Measurements from ENCODE around the gene PPFIBP1. TPM values are rescaled to one million over a fixed set of nuclear protein-coding genes. Genes with fewer than 3 reads are reported as not detected.
A peak's percentile ranks its signal among the peaks of the same experiment; 100 is the strongest.
"Not testable (repeated sequence)": the region's sequence is repeated elsewhere in the genome, so short reads cannot be mapped to it uniquely, and the experiment has no call there.

Gene PPFIBP1
- total RNA-seq, 2 donors from 2014 or later: 61.3 to 121 TPM

DNA sequence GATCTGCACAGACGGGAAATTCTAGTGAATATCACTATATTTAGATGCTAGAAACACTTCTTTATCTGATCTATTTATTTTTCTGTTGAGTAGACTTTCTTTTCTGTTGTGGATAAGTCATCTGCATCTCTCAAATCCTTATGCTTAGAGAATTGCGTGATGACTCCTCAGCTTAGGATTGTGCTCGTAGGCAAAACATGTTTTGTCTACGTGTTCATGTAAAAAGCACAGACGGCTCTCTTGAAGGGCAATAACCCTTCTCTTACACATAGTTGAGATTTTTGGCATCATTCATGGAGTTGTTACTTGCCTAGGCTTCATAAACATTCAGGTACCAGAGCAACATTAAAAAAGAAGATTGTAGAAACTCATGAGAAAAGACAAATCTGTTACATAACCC lies 18.6 kb downstream of the PPFIBP1 start:
- 28% methylated on average over 5 of the region's 5 CpGs for WGBS
- no peak overlapping the region for H3K4me3 ChIP-seq
- intact Hi-C loops (cut with DNase I): loop anchor here (10.0 kb wide), 1 partner anchor 72 kb away; no protein-coding TSS in a partner anchor
- TF ChIP-seq POLR2A (IDR thresholded peaks at IDR 0.05): no peak
- peak; percentile 53 for TF ChIP-seq POLR2AphosphoS5 (IDR thresholded peaks at IDR 0.05)
- no peaks in the 10 kb centered on the region for H3K27me3 ChIP-seq (replicated peaks; ENCODE audit: insufficient read depth)
- DNase-seq (ENCODE audit: low spot score): no peak
- no peaks in the 10 kb centered on the region for H3K9me3 ChIP-seq
- H3K36me3 ChIP-seq: no peaks in the 10 kb centered on the region
- no peaks in the 10 kb centered on the region for H3K4me1 ChIP-seq (replicated peaks)
- H3K27ac ChIP-seq: no peak overlapping the region

DNA sequence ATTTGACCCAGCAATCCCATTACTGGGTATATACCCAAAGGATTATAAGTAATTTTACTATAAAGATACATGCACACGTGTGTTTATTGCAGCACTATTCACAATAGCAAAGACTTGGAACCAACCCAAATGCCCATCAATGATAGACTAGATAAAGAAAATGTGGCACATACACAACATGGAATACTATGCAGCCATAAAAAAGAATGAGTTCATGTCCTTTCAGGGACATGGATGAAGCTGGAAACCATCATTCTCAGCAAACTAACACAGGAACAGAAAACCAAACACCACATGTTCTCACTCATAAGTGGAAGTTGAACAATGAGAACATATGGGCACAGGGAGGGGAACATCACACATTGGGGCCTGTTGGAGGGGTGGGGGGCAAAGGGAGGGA lies 20.9 kb downstream of the PPFIBP1 start:
- H3K4me1 ChIP-seq (replicated peaks); H3K9me3 ChIP-seq; H3K4me3 ChIP-seq; H3K27ac ChIP-seq; H3K36me3 ChIP-seq; H3K27me3 ChIP-seq (replicated peaks; ENCODE audit: insufficient read depth); DNase-seq (ENCODE audit: low spot score): not testable (repeated sequence)
- WGBS: 100% methylated on average over 1 of the region's 1 CpG
- intact Hi-C loops (cut with DNase I): loop anchor here (10.0 kb wide), 1 partner anchor 70 kb away; no protein-coding TSS in a partner anchor

GRCh38 chr12:27545665-27546064 lies 21.7 kb downstream of the PPFIBP1 start:
- Histone ChIP-seq H3K36me3 (no peaks in the 10 kb centered on the region), H3K4me1 (replicated peaks) (no peaks in the 10 kb centered on the region), H3K9me3 (no peaks in the 10 kb centered on the region), H3K4me3 (no peak overlapping the region), H3K27me3 (replicated peaks; ENCODE audit: insufficient read depth) (no peaks in the 10 kb centered on the region), H3K27ac (peak overlapping the region in 1 of 2 donors; percentile 9)
- 39% methylated on average over 9 of the region's 9 CpGs for WGBS
- no peak for DNase-seq (ENCODE audit: low spot score)
- intact Hi-C loops (cut with DNase I): loop anchor here (10.0 kb wide), 1 partner anchor 69 kb away; no protein-coding TSS in a partner anchor
- no peak for TF ChIP-seq POLR2A (IDR thresholded peaks at IDR 0.05)
- no peak for TF ChIP-seq POLR2AphosphoS5 (IDR thresholded peaks at IDR 0.05)
- TF ChIP-seq, protein P1, sequence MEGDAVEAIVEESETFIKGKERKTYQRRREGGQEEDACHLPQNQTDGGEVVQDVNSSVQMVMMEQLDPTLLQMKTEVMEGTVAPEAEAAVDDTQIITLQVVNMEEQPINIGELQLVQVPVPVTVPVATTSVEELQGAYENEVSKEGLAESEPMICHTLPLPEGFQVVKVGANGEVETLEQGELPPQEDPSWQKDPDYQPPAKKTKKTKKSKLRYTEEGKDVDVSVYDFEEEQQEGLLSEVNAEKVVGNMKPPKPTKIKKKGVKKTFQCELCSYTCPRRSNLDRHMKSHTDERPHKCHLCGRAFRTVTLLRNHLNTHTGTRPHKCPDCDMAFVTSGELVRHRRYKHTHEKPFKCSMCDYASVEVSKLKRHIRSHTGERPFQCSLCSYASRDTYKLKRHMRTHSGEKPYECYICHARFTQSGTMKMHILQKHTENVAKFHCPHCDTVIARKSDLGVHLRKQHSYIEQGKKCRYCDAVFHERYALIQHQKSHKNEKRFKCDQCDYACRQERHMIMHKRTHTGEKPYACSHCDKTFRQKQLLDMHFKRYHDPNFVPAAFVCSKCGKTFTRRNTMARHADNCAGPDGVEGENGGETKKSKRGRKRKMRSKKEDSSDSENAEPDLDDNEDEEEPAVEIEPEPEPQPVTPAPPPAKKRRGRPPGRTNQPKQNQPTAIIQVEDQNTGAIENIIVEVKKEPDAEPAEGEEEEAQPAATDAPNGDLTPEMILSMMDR (IDR thresholded peaks at IDR 0.05): no peak

DNA sequence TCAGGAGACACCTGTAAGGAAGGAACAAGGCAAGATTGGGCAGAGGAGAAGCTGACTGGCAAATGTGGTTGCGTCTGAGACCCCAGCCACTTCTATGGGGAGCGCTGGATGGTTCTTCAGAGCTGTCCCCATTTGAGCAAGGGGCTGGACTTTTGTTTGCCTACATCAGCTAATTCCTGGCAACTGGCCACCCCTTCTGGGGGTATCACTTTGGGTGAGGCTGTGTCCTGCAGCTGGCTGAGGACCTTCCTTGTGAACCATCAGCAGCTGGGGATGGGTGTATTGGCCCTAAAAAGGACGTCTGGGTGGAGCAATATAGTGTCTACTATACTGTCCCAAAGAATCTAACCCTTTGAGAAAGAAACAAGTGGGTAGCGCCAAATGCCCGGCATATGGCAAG lies 23.6 kb downstream of the PPFIBP1 start:
- H3K27me3 ChIP-seq (replicated peaks; ENCODE audit: insufficient read depth): no peaks in the 10 kb centered on the region
- no peaks in the 10 kb centered on the region for H3K9me3 ChIP-seq
- no peak for DNase-seq (ENCODE audit: low spot score)
- H3K4me1 ChIP-seq (replicated peaks): peaks cover 1% of the 10 kb centered on the region
- WGBS: 87% methylated on average over 5 of the region's 5 CpGs
- no peak overlapping the region for H3K27ac ChIP-seq
- intact Hi-C loops (cut with DNase I): loop anchor here (10.0 kb wide), 1 partner anchor 67 kb away; no protein-coding TSS in a partner anchor
- H3K4me3 ChIP-seq: no peak overlapping the region
- no peaks in the 10 kb centered on the region for H3K36me3 ChIP-seq
- TF ChIP-seq, protein P1 (IDR thresholded peaks at IDR 0.05): no peak

GRCh38 chr12:27548301-27549199 lies 24.5 kb downstream of the PPFIBP1 start:
- intact Hi-C loops (cut with DNase I): loop anchor here (10.0 kb wide), 1 partner anchor 66 kb away; no protein-coding TSS in a partner anchor
- TF ChIP-seq POLR2A (IDR thresholded peaks at IDR 0.05): no peak
- TF ChIP-seq, protein P1 (IDR thresholded peaks at IDR 0.05): no peak
- no peak for TF ChIP-seq POLR2AphosphoS5 (IDR thresholded peaks at IDR 0.05)
- H3K27me3 ChIP-seq (replicated peaks; ENCODE audit: insufficient read depth): no peaks in the 10 kb centered on the region
- no peaks in the 10 kb centered on the region for H3K9me3 ChIP-seq
- DNase-seq (ENCODE audit: low spot score): no peak
- WGBS: 90% methylated on average over 8 of the region's 8 CpGs
- H3K4me1 ChIP-seq (replicated peaks): peaks cover 5% of the 10 kb centered on the region
- peak overlapping the region; percentile 40 to 57 for H3K27ac ChIP-seq
- no peak overlapping the region for H3K4me3 ChIP-seq
- no peaks in the 10 kb centered on the region for H3K36me3 ChIP-seq

Data from prostate gland (tissue), 2 donors.